ENCODE data around the gene CSK.

Gene CSK

DNA sequence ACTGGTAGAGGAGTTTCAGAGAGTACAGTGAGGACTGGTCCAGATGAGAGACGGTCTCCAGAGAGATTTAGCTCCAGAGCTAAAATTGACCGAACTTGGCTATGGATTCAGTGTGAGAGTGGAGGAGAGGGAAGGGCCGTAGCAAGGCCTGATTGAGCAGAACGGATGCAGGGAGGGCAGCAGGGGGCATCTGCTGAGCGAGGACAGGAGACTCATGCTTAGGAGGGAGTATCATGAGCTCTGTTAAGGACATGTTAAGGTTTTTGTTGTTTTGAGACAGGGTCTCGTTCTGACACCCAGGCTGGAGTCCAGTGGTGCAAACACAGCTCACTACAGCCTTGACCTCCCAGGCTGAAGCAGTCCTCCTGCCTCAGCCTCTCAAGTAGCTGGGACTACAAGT, 23.1 kb downstream of the CSK start:
- TF ChIP-seq, protein P1, sequence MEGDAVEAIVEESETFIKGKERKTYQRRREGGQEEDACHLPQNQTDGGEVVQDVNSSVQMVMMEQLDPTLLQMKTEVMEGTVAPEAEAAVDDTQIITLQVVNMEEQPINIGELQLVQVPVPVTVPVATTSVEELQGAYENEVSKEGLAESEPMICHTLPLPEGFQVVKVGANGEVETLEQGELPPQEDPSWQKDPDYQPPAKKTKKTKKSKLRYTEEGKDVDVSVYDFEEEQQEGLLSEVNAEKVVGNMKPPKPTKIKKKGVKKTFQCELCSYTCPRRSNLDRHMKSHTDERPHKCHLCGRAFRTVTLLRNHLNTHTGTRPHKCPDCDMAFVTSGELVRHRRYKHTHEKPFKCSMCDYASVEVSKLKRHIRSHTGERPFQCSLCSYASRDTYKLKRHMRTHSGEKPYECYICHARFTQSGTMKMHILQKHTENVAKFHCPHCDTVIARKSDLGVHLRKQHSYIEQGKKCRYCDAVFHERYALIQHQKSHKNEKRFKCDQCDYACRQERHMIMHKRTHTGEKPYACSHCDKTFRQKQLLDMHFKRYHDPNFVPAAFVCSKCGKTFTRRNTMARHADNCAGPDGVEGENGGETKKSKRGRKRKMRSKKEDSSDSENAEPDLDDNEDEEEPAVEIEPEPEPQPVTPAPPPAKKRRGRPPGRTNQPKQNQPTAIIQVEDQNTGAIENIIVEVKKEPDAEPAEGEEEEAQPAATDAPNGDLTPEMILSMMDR (IDR thresholded peaks at IDR 0.05), result no peak
- no peak for TF ChIP-seq ZFX (IDR thresholded peaks at IDR 0.05; ENCODE audit: borderline replicate concordance)
- peak overlapping the region; percentile 8; the same call in 1 of the 2 replicates for H3K27ac ChIP-seq

- no peak overlapping the region for H3K27ac ChIP-seq
- TF ChIP-seq, protein P1 (IDR thresholded peaks at IDR 0.05), result no peak
- no peak for TF ChIP-seq ZFX (IDR thresholded peaks at IDR 0.05; ENCODE audit: borderline replicate concordance)
Observed at GRCh38 chr15:74807282-74807681, 25.4 kb downstream of the CSK start.

DNA sequence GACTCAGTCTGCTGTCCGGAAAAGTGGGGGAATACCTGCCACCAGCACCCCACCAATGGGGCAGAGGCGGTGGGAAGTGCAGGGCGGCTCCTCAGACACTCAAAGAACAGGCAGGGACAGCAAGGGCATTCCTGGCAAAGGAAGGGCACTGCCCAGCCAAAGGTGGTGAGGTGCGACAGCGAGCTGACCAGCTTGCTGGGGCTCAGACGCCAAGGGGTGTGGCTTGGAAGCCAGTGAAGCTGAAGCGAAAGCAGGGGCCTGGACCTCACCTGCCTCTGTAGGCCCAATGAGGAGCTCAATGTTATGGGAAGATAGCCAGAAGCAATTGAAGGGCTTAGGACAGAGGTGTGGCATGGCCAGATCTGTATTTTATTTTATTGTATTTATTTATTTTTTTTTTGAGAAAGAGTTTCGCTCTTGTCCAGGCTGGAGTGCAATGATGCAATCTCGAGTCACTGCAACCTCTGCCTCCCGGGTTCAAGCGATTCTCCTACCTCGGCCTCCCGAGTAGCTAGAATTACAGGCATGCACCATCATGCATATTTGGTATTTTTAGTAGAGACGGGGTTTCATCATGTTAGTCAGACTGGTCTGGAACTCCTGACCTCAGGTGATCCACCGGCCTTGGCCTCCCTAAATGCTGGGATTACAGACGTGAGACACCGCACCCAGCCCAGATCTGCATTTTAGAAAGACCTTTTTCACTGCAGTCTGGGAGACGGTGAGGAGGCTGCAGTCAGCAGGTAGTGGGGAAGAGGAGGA, 26.4 kb downstream of the CSK start:
- no peak overlapping the region for H3K27ac ChIP-seq
- TF ChIP-seq, protein P1 (IDR thresholded peaks at IDR 0.05), result no peak
- TF ChIP-seq ZFX (IDR thresholded peaks at IDR 0.05; ENCODE audit: borderline replicate concordance), result no peak

GRCh38 chr15:74808840-74809229, 27.0 kb downstream of the CSK start:
- no peak overlapping the region for H3K27ac ChIP-seq
- TF ChIP-seq, protein P1 (IDR thresholded peaks at IDR 0.05), result peak; percentile 28; the same call in 1 of the 2 replicates
- TF ChIP-seq ZFX (IDR thresholded peaks at IDR 0.05; ENCODE audit: borderline replicate concordance), result no peak

DNA sequence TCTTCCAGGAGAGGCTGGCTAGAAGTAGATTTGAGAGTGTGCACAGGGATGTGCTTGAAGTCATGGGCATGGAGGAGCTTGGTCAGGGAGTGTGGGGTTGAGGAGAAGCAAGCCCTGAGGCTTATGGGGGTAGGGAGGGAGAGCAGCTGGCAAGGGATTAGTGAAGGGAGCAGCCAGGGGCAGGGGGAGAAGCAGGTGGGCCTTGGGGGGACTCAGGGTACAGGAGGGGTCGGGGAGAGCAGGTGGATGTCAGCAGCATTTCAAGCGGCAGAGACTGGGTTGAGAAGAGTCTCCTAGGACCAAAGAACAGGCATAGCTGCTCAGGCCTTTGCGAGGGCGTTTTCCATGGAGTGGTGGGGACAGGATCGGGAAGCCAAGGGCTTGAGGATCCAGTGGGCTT, 27.4 kb downstream of the CSK start:
- H3K27ac ChIP-seq, result no peak overlapping the region
- TF ChIP-seq, protein P1 (IDR thresholded peaks at IDR 0.05), result no peak

DNA sequence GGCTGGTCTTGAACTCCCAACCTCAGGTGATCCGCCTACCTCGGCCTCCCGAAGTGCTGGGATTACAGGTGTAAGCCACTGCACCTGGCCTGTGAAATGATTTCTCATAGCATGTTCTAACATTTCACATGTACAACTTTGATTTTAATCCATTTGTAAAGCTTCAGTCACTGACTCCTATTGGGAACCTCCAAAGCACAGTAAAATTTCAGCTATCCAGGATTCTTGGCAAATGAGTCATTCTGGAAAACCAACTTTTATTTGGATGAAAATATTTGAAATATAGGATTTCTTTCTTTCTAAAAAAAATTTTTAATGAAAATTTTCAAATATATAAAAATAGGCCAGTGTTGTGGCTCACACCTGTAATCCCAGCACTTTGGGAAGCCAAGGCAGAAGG, 28.1 kb downstream of the CSK start:
- H3K27ac ChIP-seq, result no peak overlapping the region
- TF ChIP-seq, protein P1 (IDR thresholded peaks at IDR 0.05), result no peak
- no peak for TF ChIP-seq ZFX (IDR thresholded peaks at IDR 0.05; ENCODE audit: borderline replicate concordance)

GRCh38 chr15:74812533-74812932, 30.7 kb downstream of the CSK start, which contains the start of gene LMAN1L:
LMAN1L (plus strand) TSS chr15:74812835; CDS start chr15:74812855, 20 bp downstream.
- TF ChIP-seq, protein P1 (IDR thresholded peaks at IDR 0.05), result no peak
- no peak for TF ChIP-seq ZFX (IDR thresholded peaks at IDR 0.05; ENCODE audit: borderline replicate concordance)

More at GRCh38 chr15:74812533-74812932, 30.7 kb downstream of the CSK start, which contains the start of gene LMAN1L:
- H3K27ac ChIP-seq, result peak within 1 kb of the TSS; percentile 75; the same call in 1 of the 2 replicates

Measured in 22Rv1 (cell line).